H1 (cell line): Measurements from ENCODE around the gene SEC22C. TPM values are rescaled to one million over a fixed set of nuclear protein-coding genes. Genes with fewer than 3 reads are reported as not detected.

ENCODE experiments used
- CTCF ChIA-PET: fragments of 300-600 bp; sonication (Branson Sonifier 250); formaldehyde crosslinking; loops from one replicate; lab custom pipeline; 2021; ENCODE audit not compliant: partially characterized antibody; lab: Charles Lee
- POLR2A ChIA-PET: fragments of 300-600 bp; sonication (Branson Sonifier 250); formaldehyde crosslinking; loops from one replicate; lab custom pipeline; 2021; ENCODE audit warnings: inconsistent platforms; ENCODE audit not compliant: partially characterized antibody; lab: Charles Lee
- DNase-seq, 2 experiments: peaks; one replicate each; pipeline versions ENCODE4 v3.0.0 to v3.0.0-alpha.2; 2010 to 2022; ENCODE audit warnings: low spot score in 2 of 2, low read depth in 1 of 2, mixed read lengths in 1 of 2
- FAIRE-seq: peaks from 2 replicates; lab custom pipeline; 2011; peaks lifted over from hg19 to GRCh38; lab: Jason Lieb, UNC
- H2AFZ ChIP-seq: 2 replicates; pipeline ENCODE4 v1.8.1; 2012; ENCODE audit warnings: low read length, inconsistent platforms
- H2AK5ac ChIP-seq: 2 replicates; pipeline ENCODE4 v1.6.1; 2013; ENCODE audit warnings: low read depth, low read length
- H2BK120ac ChIP-seq: replicated peaks from 2 replicates; pipeline ENCODE3; 2013; ENCODE audit warnings: low read depth, low read length, inconsistent platforms
- H2BK12ac ChIP-seq: 2 replicates; pipeline ENCODE4 v1.6.1; 2013; ENCODE audit warnings: low read depth, low read length
- H2BK15ac ChIP-seq: 2 replicates; pipeline ENCODE4 v1.6.1; 2013; ENCODE audit warnings: low read length
- H2BK20ac ChIP-seq: 2 replicates; pipeline ENCODE4 v1.6.1; 2013; ENCODE audit warnings: low read length
- H2BK5ac ChIP-seq: 2 replicates; pipeline ENCODE4 v1.6.1; 2013; ENCODE audit warnings: low read depth, low read length
- H3K14ac ChIP-seq: 2 replicates; pipeline ENCODE4 v1.6.1; 2013; ENCODE audit warnings: inconsistent platforms; ENCODE audit not compliant: insufficient read length
- H3K18ac ChIP-seq: 2 replicates; pipeline ENCODE4 v1.6.1; 2013; ENCODE audit warnings: low read length; ENCODE audit errors: extremely low read depth
- H3K23ac ChIP-seq: 2 replicates; pipeline ENCODE4 v1.6.1; 2013; ENCODE audit warnings: inconsistent platforms; ENCODE audit not compliant: insufficient read length
- H3K23me2 ChIP-seq: 2 replicates; pipeline ENCODE4 v1.6.1; 2013; ENCODE audit warnings: low read depth, low read length
- H3K27ac ChIP-seq: 2 replicates; pipeline ENCODE4 v1.6.1; 2011; ENCODE audit warnings: low read depth, low read length, inconsistent platforms
- H3K27me3 ChIP-seq, 4 experiments: replicated peaks in 1 of 4; 1 replicate in 1 of 4; 2 replicates in 3 of 4; pipeline versions ENCODE4 v1.6.1 to v1.8.1; 2011 to 2013; ENCODE audit warnings: low read length in 3 of 4, mild to moderate bottlenecking in 3 of 4, inconsistent platforms in 2 of 4, mixed read lengths in 2 of 4, moderate library complexity in 1 of 4; ENCODE audit not compliant: control insufficient read depth in 3 of 4, insufficient read depth in 3 of 4; ENCODE audit errors: extremely low read depth in 1 of 4
- H3K36me3 ChIP-seq, 4 experiments: 2 replicates each; pipeline versions ENCODE4 v1.6.1 to v1.8.1; 2011 to 2013; ENCODE audit warnings: mild to moderate bottlenecking in 4 of 4, low read length in 3 of 4, moderate library complexity in 2 of 4, control low read depth in 1 of 4, inconsistent platforms in 1 of 4; ENCODE audit not compliant: insufficient read depth in 4 of 4, control insufficient read depth in 2 of 4
- H3K4ac ChIP-seq: replicated peaks from 2 replicates; pipeline ENCODE3; 2013; ENCODE audit warnings: low read length, low read depth, mixed read lengths, inconsistent platforms; ENCODE audit not compliant: insufficient read length
- H3K4me1 ChIP-seq, 4 experiments: replicated peaks in 1 of 4; 1 replicate in 1 of 4; 2 replicates in 3 of 4; pipeline versions ENCODE4 v1.6.1 to v1.8.1; 2011 to 2013; ENCODE audit warnings: low read length in 3 of 4, inconsistent platforms in 2 of 4, mixed read lengths in 1 of 4; ENCODE audit not compliant: insufficient read depth in 4 of 4, control insufficient read depth in 3 of 4
- H3K4me2 ChIP-seq, 2 experiments: 2 replicates each; pipeline versions ENCODE4 v1.6.1 to v1.8.1; 2011 to 2013; ENCODE audit warnings: low read depth in 2 of 2, low read length in 2 of 2, control low read depth in 1 of 2, inconsistent platforms in 1 of 2, mild to moderate bottlenecking in 1 of 2; ENCODE audit not compliant: insufficient read depth in 1 of 2
- H3K4me3 ChIP-seq, 4 experiments: fragments of 200-600, 300-600 bp in 1 of 4; sonication (generic), shearing (Covaris generic), sonication (Bioruptor Twin) in 1 of 4; 2 replicates each; pipeline versions ENCODE4 v1.5.1 to v1.8.1; 2011 to 2016; ENCODE audit warnings: low read length in 4 of 4, low read depth in 3 of 4, control low read depth in 2 of 4, inconsistent platforms in 2 of 4, mild to moderate bottlenecking in 2 of 4, mixed read lengths in 1 of 4, moderate library complexity in 1 of 4; ENCODE audit not compliant: insufficient read depth in 2 of 4; ENCODE audit errors: extremely low read depth in 1 of 4
- H3K56ac ChIP-seq: replicated peaks from 2 replicates; pipeline ENCODE3; 2013; ENCODE audit warnings: low read depth, mild to moderate bottlenecking, mixed read lengths, low read length, inconsistent platforms; ENCODE audit not compliant: insufficient read length
- H3K79me1 ChIP-seq: 2 replicates; pipeline ENCODE4 v1.6.1; 2013; ENCODE audit warnings: low read depth, low read length, control low read depth
- H3K79me2 ChIP-seq, 2 experiments: 2 replicates each; pipeline versions ENCODE4 v1.6.1 to v1.8.1; 2012 to 2013; ENCODE audit warnings: low read length in 2 of 2, mild to moderate bottlenecking in 2 of 2, inconsistent platforms in 1 of 2; ENCODE audit not compliant: insufficient read depth in 2 of 2, control insufficient read depth in 1 of 2
- H3K9ac ChIP-seq, 4 experiments: replicated peaks in 1 of 4; 1 replicate in 1 of 4; 2 replicates in 3 of 4; pipeline versions ENCODE4 v1.6.1 to v1.8.1; 2011 to 2013; ENCODE audit warnings: low read depth in 3 of 4, low read length in 3 of 4, control low read depth in 2 of 4, mild to moderate bottlenecking in 2 of 4, moderate library complexity in 2 of 4, inconsistent platforms in 1 of 4; ENCODE audit errors: extremely low read depth in 1 of 4
- H3K9me3 ChIP-seq, 2 experiments: 2 replicates each; pipeline versions ENCODE4 v1.6.1 to v1.8.1; 2012 to 2013; ENCODE audit warnings: mild to moderate bottlenecking in 2 of 2, moderate library complexity in 2 of 2, control low read depth in 1 of 2, inconsistent platforms in 1 of 2, low read depth in 1 of 2, low read length in 1 of 2, mixed read lengths in 1 of 2; ENCODE audit not compliant: insufficient read depth in 2 of 2
- H4K20me1 ChIP-seq, 2 experiments: replicated peaks in 1 of 2; 2 replicates each; pipeline versions ENCODE3 to v1.8.1; 2011 to 2013; ENCODE audit warnings: inconsistent platforms in 2 of 2, low read length in 2 of 2, mild to moderate bottlenecking in 1 of 2; ENCODE audit not compliant: insufficient read depth in 2 of 2, control insufficient read depth in 1 of 2
- H4K5ac ChIP-seq: 2 replicates; pipeline ENCODE4 v1.6.1; 2013; ENCODE audit warnings: low read length, low read depth, mixed read lengths, inconsistent platforms; ENCODE audit not compliant: insufficient read length
- H4K8ac ChIP-seq: 2 replicates; pipeline ENCODE4 v1.8.0; 2013; ENCODE audit warnings: mild to moderate bottlenecking, moderate library complexity, low read length, inconsistent platforms; ENCODE audit not compliant: insufficient read depth; ENCODE audit errors: extremely low read depth
- H4K91ac ChIP-seq: replicated peaks from 2 replicates; pipeline ENCODE3; 2013; ENCODE audit warnings: low read length, mixed read lengths, inconsistent platforms; ENCODE audit not compliant: insufficient read length
- MAFK ChIP-seq: IDR thresholded peaks from 2 replicates; pipeline ENCODE4 v1.6.1; 2012; ENCODE audit warnings: low read depth, mild to moderate bottlenecking, improper control_type of control experiment, low read length
- TAF7 ChIP-seq: optimal IDR thresholded peaks from 2 replicates; pipeline ENCODE3; 2011; ENCODE audit warnings: low read depth, mild to moderate bottlenecking, inconsistent platforms, low read length, moderate library complexity, borderline replicate concordance
- WGBS, 2 experiments: shearing (Covaris generic) in 1 of 2; methylation state at CpG; one replicate each; pipeline versions ENCODE4 v1.1.6 to v1.1.7; 2013 to 2015; ENCODE audit warnings: low lambda C conversion rate in 2 of 2, mixed read lengths in 2 of 2, inconsistent platforms in 1 of 2, low coverage in 1 of 2, missing lambda C conversion rate in 1 of 2; ENCODE audit not compliant: insufficient replicate concordance in 2 of 2, insufficient coverage in 1 of 2, insufficient read length in 1 of 2; ENCODE audit errors: extremely low coverage in 1 of 2, missing lambda C conversion rate in 1 of 2; 5-methylcytosine and 5-hydroxymethylcytosine counted together
- polyA plus RNA-seq, 7 experiments: library from polyadenylated mRNA; depleted of rRNA in 3 of 7; stranded (reverse) in 5 of 7; unstranded in 2 of 7; fragments of >200 nt in 5 of 7; fragments of 200-250 nt in 2 of 7; gene quantifications; 1 replicate in 5 of 7; 2 replicates in 1 of 7; 4 replicates in 1 of 7; pipeline versions ENCODE4 v1.2.1 to v1.2.3, GENCODE V29; 2011 to 2013; ENCODE audit warnings: missing spikeins in 2 of 7, mixed read lengths in 2 of 7
- total RNA-seq: library from RNA; stranded (reverse); fragmentation: NEBNext Ultra II Directional; extraction: Animal tissue kit (Norgen Biotek cat#: 25700); gene quantifications from 2 replicates; pipeline ENCODE4 v1.2.1, GENCODE V29; 2021

SEC22C gene
- total and polyA plus RNA-seq, 2 of the 8 experiments (the other 6 are each of a cell fraction or from before 2014, with no cell fraction given), result 23.4 to 38.3 TPM

- Histone ChIP-seq H2AK5ac (no peak overlapping the region), H2BK12ac (no peak overlapping the region), H3K27me3 (no peaks in the 10 kb centered on the region), H4K8ac (no peak overlapping the region), H2BK15ac (no peak overlapping the region), H3K4ac (no peak overlapping the region), H3K4me1 (no peaks in the 10 kb centered on the region), H2BK20ac (no peak overlapping the region), H3K36me3 (peaks cover 0 to 9% (median 1%) of the 10 kb centered on the region in 4 experiments; a peak in 3 of 8 replicates), H3K23me2 (no peaks in the 10 kb centered on the region), H3K56ac (no peak overlapping the region), H3K18ac (no peak overlapping the region), H3K4me3 (no peak overlapping the region), H3K79me1 (no peaks in the 10 kb centered on the region), H3K4me2 (no peak overlapping the region), H3K23ac (no peak overlapping the region), H2BK5ac (no peak overlapping the region), H3K9ac (no peak overlapping the region), H3K27ac (no peak overlapping the region), H4K5ac (no peak overlapping the region), H3K14ac (no peak overlapping the region), H2AFZ (no peak overlapping the region), H4K91ac (no peak overlapping the region), H4K20me1 (peaks cover 0 to 2% of the 10 kb centered on the region in 2 experiments), H3K9me3 (no peaks in the 10 kb centered on the region), H2BK120ac (no peak overlapping the region), H3K79me2 (no peaks in the 10 kb centered on the region)
- FAIRE-seq (no peak), DNase-seq (no peak)
- WGBS, 2 experiments, result 90% methylated on average over 3 of the region's 3 CpGs; no CpG with 5 or more reads in 1 of the 2 experiments
- POLR2A ChIA-PET, result interaction anchor here (3.4 kb wide), 1 partner anchor 15 kb away, joined by 8 read pairs; no protein-coding TSS in a partner anchor
- TF ChIP-seq TAF7, result no peak
- peak; percentile 62 for TF ChIP-seq MAFK
- CTCF ChIA-PET, result interaction anchor here (0.6 to 23.9 kb wide), 27 partner anchors 11 to 589 kb away, joined by 3 to 458 read pairs (median 4); partner anchors contain the start of gene VIPR1
These were observed 35.0 kb downstream of the SEC22C start for GRCh38 chr3:42546691-42547213.
